Activated CD8-positive, alpha-beta memory T cell treated with anti-CD3 and anti-CD28 coated beads, Interleukin-2, amount 50 U/mL, for 24 hours (primary cell): ENCODE data around the gene NRP2.

Experiments used
- DNase-seq: peaks from one replicate; pipeline ENCODE4 v3.0.0-alpha.2; 2020; ENCODE audit errors: extremely low read depth

The NRP2 gene

GRCh38 chr2:205803500-205803899 is 121.2 kb downstream of the NRP2 start:
- DNase-seq = no peak

GRCh38 chr2:205805136-205805535 is 122.8 kb downstream of the NRP2 start:
- no peak for DNase-seq

- DNase-seq = no peak
These were observed 124.0 kb downstream of the NRP2 start for GRCh38 chr2:205806143-205806905.

- DNase-seq = no peak
These were observed 124.9 kb downstream of the NRP2 start for GRCh38 chr2:205807229-205807628.

- DNase-seq = no peak
These were observed 125.5 kb downstream of the NRP2 start for GRCh38 chr2:205807758-205808157.

GRCh38 chr2:205808486-205809121 is 126.3 kb downstream of the NRP2 start:
- DNase-seq = no peak

GRCh38 chr2:205811387-205811786 is 129.1 kb downstream of the NRP2 start:
- no peak for DNase-seq

- DNase-seq = no peak
These were observed 131.7 kb downstream of the NRP2 start for GRCh38 chr2:205814039-205814364.

GRCh38 chr2:205815673-205816072 is 133.4 kb downstream of the NRP2 start:
- DNase-seq = no peak

GRCh38 chr2:205816268-205816667 is 134.0 kb downstream of the NRP2 start:
- no peak for DNase-seq

GRCh38 chr2:205822579-205822978 is 140.3 kb downstream of the NRP2 start:
- DNase-seq = no peak

- no peak for DNase-seq
These were observed 145.6 kb downstream of the NRP2 start for GRCh38 chr2:205827809-205828365.

- DNase-seq = no peak
These were observed 151.6 kb downstream of the NRP2 start for GRCh38 chr2:205833864-205834263.

- no peak for DNase-seq
These were observed 152.5 kb downstream of the NRP2 start for GRCh38 chr2:205834796-205835195.

GRCh38 chr2:205835251-205835791 is 153.0 kb downstream of the NRP2 start:
- no peak for DNase-seq

- no peak for DNase-seq
These were observed 153.6 kb downstream of the NRP2 start for GRCh38 chr2:205835923-205836322.

- DNase-seq = no peak
These were observed 154.3 kb downstream of the NRP2 start for GRCh38 chr2:205836477-205837221.

- no peak for DNase-seq
These were observed 155.4 kb downstream of the NRP2 start for GRCh38 chr2:205837663-205838062.

- no peak for DNase-seq
These were observed 163.1 kb downstream of the NRP2 start for GRCh38 chr2:205845446-205845845.
